ENCODE data around the gene APOBEC3G.

The APOBEC3G gene

DNA sequence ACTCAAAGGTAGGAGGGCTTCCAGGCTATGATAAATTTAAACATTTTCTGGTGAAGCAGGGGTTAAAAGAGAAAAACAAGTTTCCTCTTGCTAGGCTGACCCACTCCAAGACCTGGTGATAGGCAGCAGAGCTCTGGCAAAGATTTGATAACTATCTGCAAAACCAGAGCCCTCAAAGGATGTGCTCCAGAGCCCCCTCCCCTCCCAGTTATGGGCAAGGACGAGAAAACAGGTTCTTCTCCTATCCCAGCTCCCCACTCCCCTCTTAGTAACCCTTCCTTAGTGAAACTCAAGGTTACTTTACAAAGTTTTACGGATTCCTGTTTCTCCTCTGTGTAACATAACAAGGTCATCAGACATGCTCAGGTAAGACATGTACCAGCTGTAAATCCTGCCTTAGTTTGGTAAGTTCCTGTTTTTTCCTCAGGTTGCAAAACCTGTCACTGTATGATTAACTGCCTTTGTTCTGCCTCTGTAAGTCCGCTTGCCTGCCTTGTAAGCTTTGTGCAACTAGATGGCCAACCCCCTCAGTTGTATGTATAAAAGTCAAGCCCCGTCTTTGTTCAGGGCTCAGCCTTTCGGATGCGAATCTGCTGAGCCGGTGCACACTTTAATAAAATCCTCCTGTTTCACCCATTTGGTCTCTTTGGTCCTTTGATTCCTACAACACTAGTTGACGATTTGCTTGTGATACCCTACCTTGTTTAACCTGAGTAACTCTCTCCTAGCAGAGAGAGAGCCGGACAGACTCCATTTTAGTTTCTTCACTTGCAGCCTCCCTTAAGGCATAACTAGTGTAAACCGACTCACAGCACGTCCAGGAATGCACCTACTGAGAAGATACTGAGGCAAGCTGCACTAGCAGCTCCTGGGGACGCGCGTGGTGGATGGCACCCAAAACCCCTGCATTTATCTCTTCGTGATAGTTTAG lies 33.8 kb downstream of the APOBEC3G start:
- TF ChIP-seq CTCF (IDR thresholded peaks at IDR 0.05; ENCODE audit: low read depth, low read length): no peak
- H3K36me3 ChIP-seq: no peaks in the 10 kb centered on the region
- H3K4me3 ChIP-seq (ENCODE audit: low read depth, low read length): no peak overlapping the region
- no peak for DNase-seq
- no peaks in the 10 kb centered on the region for H3K9me3 ChIP-seq (ENCODE audit: severe bottlenecking)
- no peaks in the 10 kb centered on the region for H3K27me3 ChIP-seq (ENCODE audit: insufficient read depth, low read depth, severe bottlenecking)
- no peak overlapping the region for H3K27ac ChIP-seq

- peak; percentile 43 for DNase-seq
- H3K4me3 ChIP-seq (ENCODE audit: low read depth, low read length): peak overlapping the region; percentile 19
- no peak overlapping the region for H3K27ac ChIP-seq
- no peaks in the 10 kb centered on the region for H3K9me3 ChIP-seq (ENCODE audit: severe bottlenecking)
- TF ChIP-seq CTCF (IDR thresholded peaks at IDR 0.05; ENCODE audit: low read depth, low read length): no peak
- H3K36me3 ChIP-seq: no peaks in the 10 kb centered on the region
- no peaks in the 10 kb centered on the region for H3K27me3 ChIP-seq (ENCODE audit: insufficient read depth, low read depth, severe bottlenecking)
Measured at GRCh38 chr22:39114112-39114511, 37.0 kb downstream of the APOBEC3G start.

DNA sequence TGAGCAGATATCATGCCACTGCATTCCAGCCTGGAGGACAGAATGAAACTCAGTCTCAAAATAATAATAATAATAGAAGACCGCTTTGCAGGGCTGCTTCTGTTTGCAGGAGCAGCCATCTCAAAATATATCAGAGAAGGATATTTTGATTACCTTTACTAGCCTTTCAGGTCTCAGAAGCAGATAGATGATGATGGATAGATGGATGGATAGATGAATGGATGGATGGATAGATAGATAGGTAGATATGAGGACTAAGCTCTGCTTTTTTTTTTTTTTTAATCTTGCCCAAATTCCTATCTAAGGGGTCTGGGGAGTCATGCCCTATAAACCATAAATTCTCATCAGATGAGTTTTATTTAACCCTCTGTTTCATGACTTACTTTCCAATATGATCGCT lies 38.5 kb downstream of the APOBEC3G start:
- TF ChIP-seq CTCF (IDR thresholded peaks at IDR 0.05; ENCODE audit: low read depth, low read length): no peak
- H3K4me3 ChIP-seq (ENCODE audit: low read depth, low read length): no peak overlapping the region
- no peaks in the 10 kb centered on the region for H3K9me3 ChIP-seq (ENCODE audit: severe bottlenecking)
- H3K27me3 ChIP-seq (ENCODE audit: insufficient read depth, low read depth, severe bottlenecking): no peaks in the 10 kb centered on the region
- no peaks in the 10 kb centered on the region for H3K36me3 ChIP-seq
- DNase-seq: no peak
- no peak overlapping the region for H3K27ac ChIP-seq

GRCh38 chr22:39115977-39116621 lies 39.0 kb downstream of the APOBEC3G start:
- Histone ChIP-seq H3K4me3 (ENCODE audit: low read depth, low read length) (no peak overlapping the region), H3K27me3 (ENCODE audit: insufficient read depth, low read depth, severe bottlenecking) (no peaks in the 10 kb centered on the region), H3K36me3 (no peaks in the 10 kb centered on the region), H3K9me3 (ENCODE audit: severe bottlenecking) (no peaks in the 10 kb centered on the region), H3K27ac (no peak overlapping the region)
- DNase-seq: no peak
- TF ChIP-seq CTCF (IDR thresholded peaks at IDR 0.05; ENCODE audit: low read depth, low read length): no peak

GRCh38 chr22:39117585-39118191 lies 40.6 kb downstream of the APOBEC3G start:
- Histone ChIP-seq H3K27me3 (ENCODE audit: insufficient read depth, low read depth, severe bottlenecking) (no peaks in the 10 kb centered on the region), H3K4me3 (ENCODE audit: low read depth, low read length) (no peak overlapping the region), H3K9me3 (ENCODE audit: severe bottlenecking) (no peaks in the 10 kb centered on the region), H3K27ac (no peak overlapping the region), H3K36me3 (no peaks in the 10 kb centered on the region)
- peak; percentile 45; the same call in 1 of the 2 replicates for TF ChIP-seq CTCF (IDR thresholded peaks at IDR 0.05; ENCODE audit: low read depth, low read length)
- peak; percentile 74 for DNase-seq

Data from WERI-Rb-1 (cell line).